Lower leg skin (tissue), 4 donors: Measurements from ENCODE around the gene GREM1. TPM values are rescaled to one million over a fixed set of nuclear protein-coding genes. Genes with fewer than 3 reads are reported as not detected.

Experiments
- DNase-seq, 2 donors: peaks; one replicate each; pipeline ENCODE4 v3.0.0-alpha.2; 2019; ENCODE audit warnings: low spot score in 2 of 2
- H3K4me3 ChIP-seq: fragments of 200-600 bp; sonication (generic); 2 replicates; pipeline ENCODE4 v1.5.1; 2017; ENCODE audit warnings: mild to moderate bottlenecking, low read depth; ENCODE audit not compliant: poor library complexity, severe bottlenecking
- CTCF ChIP-seq, 3 donors: fragments of 450-650 bp; IDR thresholded peaks; one replicate each; pipeline ENCODE4 v1.5.1; 2016; ENCODE audit warnings: antibody characterized with exemption in 3 of 3, mild to moderate bottlenecking in 3 of 3, moderate library complexity in 2 of 3
- POLR2A ChIP-seq, 2 donors: fragments of 450-650 bp; IDR thresholded peaks; one replicate each; pipeline ENCODE4 v1.6.1; 2016 to 2017; ENCODE audit warnings: antibody characterized with exemption in 2 of 2, mild to moderate bottlenecking in 1 of 2, moderate library complexity in 1 of 2
- WGBS, 2 donors: methylation state at CpG; one replicate each; pipeline ENCODE4 v1.1.5; 2018; 5-methylcytosine and 5-hydroxymethylcytosine counted together
- intact Hi-C: fragments of 100-400 bp; cut with DNase I; formaldehyde crosslinking; loops from one replicate; pipeline ENCODE4 v1.15.0; 2023; ENCODE audit warnings: low total_unique reads
- total RNA-seq, 4 donors: library from RNA; depleted of rRNA; stranded (reverse); fragments of >200 nt; gene quantifications; one replicate each; pipeline ENCODE4 v1.1.0, GENCODE V29; 2016

Gene GREM1
- total RNA-seq, 4 donors from 2014 or later: 1.2 to 5.5 (median 2.4) TPM

- intact Hi-C loops: no loop called here
- no peak for TF ChIP-seq POLR2A (IDR thresholded peaks at IDR 0.05)
- no peak for TF ChIP-seq CTCF (IDR thresholded peaks at IDR 0.05)
- no peak overlapping the region for H3K4me3 ChIP-seq
- 84% methylated on average over 10 of the region's 10 CpGs for WGBS, 2 donors
- DNase-seq: no peak
These were observed 12.0 kb downstream of the GREM1 start for GRCh38 chr15:32729700-32730395.

- TF ChIP-seq POLR2A (IDR thresholded peaks at IDR 0.05) (no peak), CTCF (IDR thresholded peaks at IDR 0.05) (no peak)
- intact Hi-C loops: no loop called here
- H3K4me3 ChIP-seq: no peak overlapping the region
- DNase-seq: no peak
- 51 to 57% methylated on average over 27 of the region's 27 CpGs for WGBS, 2 donors
These were observed 13.2 kb downstream of the GREM1 start for GRCh38 chr15:32730677-32731654.

- H3K4me3 ChIP-seq: no peak overlapping the region
- TF ChIP-seq CTCF (IDR thresholded peaks at IDR 0.05) (no peak), POLR2A (IDR thresholded peaks at IDR 0.05) (no peak)
- no peak for DNase-seq
- intact Hi-C loops: no loop called here
- WGBS, 2 donors: 77 to 79% methylated on average over 6 of the region's 6 CpGs
These were observed 14.9 kb downstream of the GREM1 start for GRCh38 chr15:32732574-32733157.

- H3K4me3 ChIP-seq: no peak overlapping the region
- intact Hi-C loops: no loop called here
- DNase-seq: no peak
- TF ChIP-seq CTCF (IDR thresholded peaks at IDR 0.05): no peak
- TF ChIP-seq POLR2A (IDR thresholded peaks at IDR 0.05): no peak
- 68 to 89% methylated on average over 3 of the region's 3 CpGs for WGBS, 2 donors
These were observed 15.5 kb downstream of the GREM1 start for GRCh38 chr15:32733281-32733680.

GRCh38 chr15:32735989-32736700 is 18.3 kb downstream of the GREM1 start:
- WGBS, 2 donors: 63 to 75% methylated on average over 2 of the region's 2 CpGs
- H3K4me3 ChIP-seq: no peak overlapping the region
- DNase-seq: no peak
- no peak for TF ChIP-seq POLR2A (IDR thresholded peaks at IDR 0.05)
- TF ChIP-seq CTCF (IDR thresholded peaks at IDR 0.05): no peak
- intact Hi-C loops: no loop called here
